Epithelial cell of esophagus (primary cell): ENCODE results near the gene BLACAT1.

Source experiments
- DNase-seq: peaks from one replicate; pipeline ENCODE4 v3.0.0; 2010; ENCODE audit warnings: low read depth
- H3K4me3 ChIP-seq: 2 replicates; pipeline ENCODE4 v1.5.1; 2011; ENCODE audit warnings: mild to moderate bottlenecking, low read length, control low read depth
- TF ChIP-seq, protein P1 (sequence below): IDR thresholded peaks from 2 replicates; pipeline ENCODE4 v1.5.1; 2011; ENCODE audit warnings: low read depth, mild to moderate bottlenecking, low read length, control low read depth, inconsistent platforms; ENCODE audit not compliant: insufficient read depth; ENCODE audit errors: missing control alignments

Gene BLACAT1

DNA sequence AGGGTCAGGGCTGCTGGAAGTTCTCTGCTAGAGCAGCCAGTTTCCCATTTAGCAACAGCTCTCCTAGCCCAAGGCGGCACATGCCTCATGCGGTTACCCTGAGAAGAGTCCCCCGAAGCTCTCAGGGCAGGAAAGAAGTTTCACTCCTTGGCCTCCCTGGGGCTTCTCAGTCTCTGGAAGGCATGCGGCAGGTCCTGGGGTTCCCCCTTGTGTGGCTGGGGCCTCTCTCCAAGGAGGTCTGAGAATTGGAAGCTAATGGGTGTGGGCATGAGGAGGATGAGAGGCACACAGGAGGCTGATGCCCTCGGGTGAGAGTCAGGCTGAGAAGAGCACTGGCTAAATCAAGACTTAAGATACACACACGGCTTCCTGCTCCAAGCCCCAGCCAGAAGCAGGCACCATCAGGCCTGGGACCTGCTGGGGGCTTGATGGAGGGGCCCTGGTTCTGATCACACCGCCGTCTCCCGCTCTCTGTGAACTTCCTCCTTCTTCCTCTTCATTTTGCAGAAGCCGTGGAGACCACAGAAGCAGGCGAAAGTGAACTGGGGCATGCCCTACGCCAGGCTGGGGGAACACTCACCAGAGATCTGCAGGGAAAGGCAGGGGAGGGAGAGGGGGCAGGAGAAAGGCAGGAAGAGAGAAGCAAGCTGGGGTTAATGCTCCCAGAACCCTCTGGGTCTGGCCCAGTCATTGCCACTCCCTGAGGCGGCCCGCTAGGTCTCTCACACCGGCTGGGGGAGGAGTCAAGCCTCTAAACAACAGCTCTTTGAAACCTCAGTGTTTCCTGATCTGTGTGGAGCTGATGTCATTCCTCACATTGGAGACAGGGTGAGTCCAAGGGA, 15.1 kb downstream of the BLACAT1 start:
- TF ChIP-seq, protein P1, sequence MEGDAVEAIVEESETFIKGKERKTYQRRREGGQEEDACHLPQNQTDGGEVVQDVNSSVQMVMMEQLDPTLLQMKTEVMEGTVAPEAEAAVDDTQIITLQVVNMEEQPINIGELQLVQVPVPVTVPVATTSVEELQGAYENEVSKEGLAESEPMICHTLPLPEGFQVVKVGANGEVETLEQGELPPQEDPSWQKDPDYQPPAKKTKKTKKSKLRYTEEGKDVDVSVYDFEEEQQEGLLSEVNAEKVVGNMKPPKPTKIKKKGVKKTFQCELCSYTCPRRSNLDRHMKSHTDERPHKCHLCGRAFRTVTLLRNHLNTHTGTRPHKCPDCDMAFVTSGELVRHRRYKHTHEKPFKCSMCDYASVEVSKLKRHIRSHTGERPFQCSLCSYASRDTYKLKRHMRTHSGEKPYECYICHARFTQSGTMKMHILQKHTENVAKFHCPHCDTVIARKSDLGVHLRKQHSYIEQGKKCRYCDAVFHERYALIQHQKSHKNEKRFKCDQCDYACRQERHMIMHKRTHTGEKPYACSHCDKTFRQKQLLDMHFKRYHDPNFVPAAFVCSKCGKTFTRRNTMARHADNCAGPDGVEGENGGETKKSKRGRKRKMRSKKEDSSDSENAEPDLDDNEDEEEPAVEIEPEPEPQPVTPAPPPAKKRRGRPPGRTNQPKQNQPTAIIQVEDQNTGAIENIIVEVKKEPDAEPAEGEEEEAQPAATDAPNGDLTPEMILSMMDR: no peak
- H3K4me3 ChIP-seq: no peak overlapping the region
- DNase-seq: peak; percentile 92

DNA sequence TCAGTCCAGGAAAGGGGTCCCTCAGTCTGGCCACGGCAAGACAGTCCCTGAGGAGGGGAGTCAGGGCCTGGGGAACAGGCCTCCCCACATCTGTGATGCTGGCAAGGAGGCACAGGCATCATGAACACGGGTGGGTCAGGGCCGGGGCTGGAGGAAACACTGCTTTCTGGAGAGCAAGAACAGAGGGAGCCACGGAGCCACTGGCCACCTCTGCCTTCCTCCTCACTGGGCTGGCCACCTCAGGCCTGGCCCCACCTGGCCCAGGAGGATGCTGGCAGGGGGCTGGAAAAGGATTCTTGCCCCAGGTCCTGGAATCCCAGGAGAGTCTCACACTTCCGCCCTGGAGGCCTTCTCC, 15.7 kb downstream of the BLACAT1 start:
- TF ChIP-seq, protein P1: no peak
- no peak for DNase-seq
- H3K4me3 ChIP-seq: no peak overlapping the region

DNA sequence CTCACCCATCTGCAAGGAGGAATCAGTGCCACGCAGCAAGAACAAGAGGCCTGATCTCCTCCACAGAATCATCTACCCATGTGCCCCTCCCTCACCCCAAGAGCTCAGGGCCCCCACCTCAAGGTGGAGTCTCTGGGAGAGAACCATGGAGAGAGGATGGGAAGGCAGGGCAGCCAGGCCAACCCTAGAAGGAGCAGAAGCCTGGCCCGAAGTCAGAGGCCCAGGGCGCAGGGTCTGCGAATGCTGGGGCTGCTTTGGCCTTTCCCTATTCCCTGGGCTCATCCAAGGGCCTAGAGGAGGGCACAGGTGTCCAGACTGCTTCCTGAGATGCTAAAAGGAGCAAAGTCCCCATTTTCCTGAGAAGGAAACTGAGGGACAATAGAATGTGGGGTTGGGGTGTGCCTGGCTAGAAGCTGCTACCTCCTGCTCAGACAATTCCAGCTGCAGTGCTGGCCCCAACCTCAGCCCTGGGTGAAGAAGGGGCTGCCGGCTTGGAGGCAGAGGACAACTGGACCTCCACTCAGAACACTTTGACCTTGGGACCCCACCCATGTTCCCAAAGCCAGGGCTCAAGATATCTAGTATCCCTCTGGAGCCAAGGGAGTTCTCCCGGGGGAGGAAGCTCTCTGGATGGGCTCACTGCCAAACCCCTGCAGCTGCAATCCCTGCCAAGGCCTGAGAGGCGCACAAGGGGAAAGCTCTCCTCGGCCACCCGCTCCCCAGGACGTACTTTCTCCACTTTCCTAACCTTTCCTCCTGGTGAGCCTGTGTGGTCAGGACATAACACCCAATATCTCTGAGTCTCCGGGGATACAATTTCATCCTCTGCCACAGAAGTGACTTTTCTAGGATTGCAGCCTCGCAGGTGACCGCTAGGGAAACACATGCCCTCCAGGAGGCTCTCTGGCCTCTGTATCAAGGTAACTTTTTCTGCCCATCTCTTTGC, 17.4 kb downstream of the BLACAT1 start:
- H3K4me3 ChIP-seq: no peak overlapping the region
- TF ChIP-seq, protein P1: peak; percentile 71
- DNase-seq: peak; percentile 70

DNA sequence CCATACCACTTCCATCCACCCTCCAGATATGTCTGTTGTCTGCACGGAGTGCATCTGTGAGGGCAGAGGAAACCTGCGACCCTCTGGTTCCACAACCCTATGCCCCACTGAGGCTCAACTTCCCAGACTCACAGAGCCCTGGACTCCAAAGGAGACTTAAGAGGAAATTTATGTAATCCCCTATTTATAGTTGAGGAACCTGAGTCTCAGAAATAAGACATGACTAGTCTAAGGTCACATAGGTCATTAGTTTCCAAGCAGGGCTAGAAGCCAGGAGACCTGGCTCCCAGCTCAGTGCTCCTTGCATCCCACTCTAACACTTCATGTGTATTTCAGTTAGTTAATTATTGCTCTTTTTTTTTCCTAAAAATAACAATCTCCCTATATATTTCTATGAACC, 18.3 kb downstream of the BLACAT1 start:
- TF ChIP-seq, protein P1: no peak
- no peak for DNase-seq

DNA sequence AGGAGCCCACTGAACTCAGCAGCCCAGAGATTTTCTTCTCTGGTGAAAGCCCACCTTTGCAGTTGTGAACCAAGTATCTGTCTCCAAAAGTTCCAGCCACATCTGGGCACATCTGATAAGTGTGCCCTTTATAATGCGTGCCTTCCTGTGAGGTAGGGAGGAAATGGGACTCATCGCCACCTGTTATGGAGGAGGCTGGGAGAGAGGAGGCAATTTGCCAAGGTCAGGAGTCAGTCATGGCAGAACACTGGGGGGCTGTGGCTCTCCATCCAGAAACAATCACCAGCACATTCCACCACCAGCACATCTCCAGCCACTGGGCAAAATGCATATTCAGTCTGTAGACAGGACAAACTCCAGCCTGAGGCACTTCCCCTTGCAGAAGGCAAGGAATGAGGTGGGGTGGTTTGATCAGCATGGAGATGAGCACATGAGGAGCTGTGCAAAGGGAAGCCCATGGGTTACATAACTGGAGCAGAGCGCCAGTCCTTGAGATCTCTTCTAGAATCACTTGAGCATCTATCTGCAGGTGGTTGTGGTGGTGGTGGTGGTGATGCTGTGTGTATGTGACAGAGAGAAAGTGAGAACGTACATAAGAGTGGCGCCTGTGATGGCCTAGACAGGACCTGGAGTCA, 19.0 kb downstream of the BLACAT1 start:
- no peak overlapping the region for H3K4me3 ChIP-seq
- DNase-seq: no peak
- TF ChIP-seq, protein P1: no peak

More for the DNA sequence above, 18.3 kb downstream of the BLACAT1 start:
- no peak overlapping the region for H3K4me3 ChIP-seq

DNA sequence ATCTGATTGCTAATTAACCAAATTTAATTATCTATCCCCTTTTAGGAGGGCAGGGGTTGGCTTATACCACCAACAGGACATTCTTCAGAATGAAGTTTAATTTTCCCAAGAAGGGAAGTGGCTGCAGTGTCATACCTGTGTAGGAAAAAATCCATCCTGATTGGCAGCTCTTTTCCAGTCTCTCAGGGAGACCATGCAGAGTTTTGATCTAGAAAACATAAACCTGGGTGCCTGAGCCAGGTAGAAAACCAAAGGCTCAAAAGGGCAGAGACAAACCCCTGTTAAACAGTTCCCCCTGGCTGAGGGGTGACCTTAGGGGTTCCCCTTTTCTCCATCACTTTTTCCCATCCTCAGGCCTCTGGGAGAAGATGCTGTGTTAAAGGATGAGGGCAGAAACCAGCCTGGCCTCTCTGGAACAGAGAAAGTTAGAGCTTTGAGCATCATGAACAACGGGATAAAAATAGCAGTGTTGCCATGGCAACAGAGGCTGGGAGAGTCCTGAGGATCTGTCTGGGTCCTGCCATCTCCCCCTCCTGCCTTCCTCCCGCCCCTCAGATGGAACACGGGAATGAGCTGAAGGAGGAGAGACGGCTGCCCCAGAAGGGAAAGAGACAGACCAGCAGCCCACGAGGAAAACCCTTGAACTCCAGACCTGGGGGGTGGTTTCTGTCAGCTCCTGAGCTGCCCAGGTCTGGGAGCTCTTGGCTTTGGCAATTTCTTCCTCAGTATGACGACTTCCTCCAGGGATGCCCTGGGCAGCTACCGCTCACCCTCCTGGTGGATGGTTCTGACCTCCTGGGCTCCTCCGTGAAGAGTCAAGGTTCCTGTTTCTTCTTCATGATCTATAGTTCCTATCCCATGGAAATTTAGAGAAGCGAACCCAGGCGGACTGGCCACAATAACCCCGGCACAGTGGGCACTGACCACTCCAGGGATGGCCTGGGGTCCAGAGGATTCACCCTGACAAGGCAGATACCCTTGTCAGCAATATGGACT, 20.0 kb downstream of the BLACAT1 start:
- TF ChIP-seq, protein P1: no peak
- H3K4me3 ChIP-seq: no peak overlapping the region
- DNase-seq: no peak
